Esophagus muscularis mucosa (tissue), 4 donors: ENCODE data around the gene DHX34. TPM values are rescaled to one million over a fixed set of nuclear protein-coding genes. Genes with fewer than 3 reads are reported as not detected.

Experiments
- DNase-seq: peaks from one replicate; pipeline ENCODE4 v3.0.0-alpha.2; 2017; ENCODE audit errors: extremely low spot score
- H3K27ac ChIP-seq, 4 donors: fragments of 200-600 bp; sonication (generic); replicated peaks in 1 of 4; 1 replicate in 3 of 4; 2 replicates in 1 of 4; pipeline ENCODE4 v1.5.1; 2016 to 2019; ENCODE audit warnings: mild to moderate bottlenecking in 1 of 4
- H3K27me3 ChIP-seq, 4 donors: fragments of 200-600 bp; sonication (generic); one replicate each; pipeline versions ENCODE4 v1.5.1 to v1.6.0; 2016 to 2019
- H3K36me3 ChIP-seq, 4 donors: fragments of 200-600 bp; sonication (generic); one replicate each; pipeline ENCODE4 v1.5.1; 2016 to 2019
- H3K4me1 ChIP-seq, 4 donors: fragments of 200-600 bp; sonication (generic); one replicate each; pipeline ENCODE4 v1.5.1; 2016 to 2019
- H3K4me3 ChIP-seq, 4 donors: fragments of 200-600 bp; sonication (generic); 1 replicate in 2 of 4; 2 replicates in 2 of 4; pipeline ENCODE4 v1.5.1; 2016 to 2019; ENCODE audit warnings: mild to moderate bottlenecking in 4 of 4, moderate library complexity in 1 of 4
- H3K9me3 ChIP-seq, 4 donors: fragments of 200-600 bp; sonication (generic); 1 replicate in 3 of 4; 2 replicates in 1 of 4; pipeline ENCODE4 v1.5.1; 2016 to 2019
- EP300 ChIP-seq: sonication (generic); formaldehyde crosslinking; IDR thresholded peaks from one replicate; pipeline ENCODE4 v1.6.1; 2017; ENCODE audit warnings: antibody characterized with exemption
- POLR2A ChIP-seq: fragments of 450-650 bp; IDR thresholded peaks from one replicate; pipeline ENCODE4 v1.6.1; 2017; ENCODE audit warnings: antibody characterized with exemption, moderate library complexity, mild to moderate bottlenecking, low read depth
- POLR2AphosphoS5 ChIP-seq, 2 donors: sonication (generic); formaldehyde crosslinking; IDR thresholded peaks; one replicate each; pipeline ENCODE4 v1.6.1; 2017; ENCODE audit warnings: antibody characterized with exemption in 2 of 2
- WGBS: methylation state at CpG from one replicate; pipeline ENCODE4 v1.1.5; 2018; 5-methylcytosine and 5-hydroxymethylcytosine counted together
- intact Hi-C: fragments of 100-400 bp; cut with DNase I; formaldehyde crosslinking; loops from one replicate; pipeline ENCODE4 v1.15.1; 2023
- total RNA-seq, 4 donors: library from RNA; depleted of rRNA; stranded (reverse); fragments of >200 nt; gene quantifications; one replicate each; pipeline versions ENCODE4 v1.1.0 to v1.2.1, GENCODE V29; 2016
- TF ChIP-seq, protein P1 (sequence below), 3 experiments: fragments of 200-600 bp in 2 of 3; fragments of 450-650 bp in 1 of 3; sonication (generic) in 2 of 3; IDR thresholded peaks; one replicate each; pipeline ENCODE4 v1.5.1; 2017 to 2019; ENCODE audit warnings: antibody characterized with exemption in 3 of 3, mild to moderate bottlenecking in 2 of 3, moderate library complexity in 1 of 3

DHX34 gene
- total RNA-seq, 4 donors from 2014 or later, result 9.1 to 15.6 (median 12.2) TPM

DNA sequence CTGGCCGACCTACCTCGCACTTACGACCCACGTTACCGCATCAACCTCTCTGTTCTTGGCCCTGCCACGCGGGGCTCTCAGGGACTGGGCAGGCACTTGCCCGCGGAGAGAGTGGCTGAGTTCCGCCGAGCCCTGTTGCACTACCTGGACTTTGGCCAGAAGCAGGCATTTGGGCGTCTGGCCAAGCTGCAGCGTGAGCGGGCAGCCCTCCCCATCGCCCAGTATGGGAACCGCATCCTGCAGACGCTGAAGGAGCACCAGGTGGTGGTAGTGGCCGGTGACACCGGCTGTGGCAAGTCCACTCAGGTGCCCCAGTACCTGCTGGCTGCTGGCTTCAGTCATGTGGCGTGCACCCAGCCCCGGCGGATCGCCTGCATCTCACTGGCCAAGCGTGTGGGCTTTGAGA, 4.2 kb downstream of the DHX34 start:
- Histone ChIP-seq H3K4me1 (peaks cover 15 to 51% (median 22%) of the 10 kb centered on the region in 4 donors), H3K27ac (no peak overlapping the region), H3K4me3 (no peak overlapping the region), H3K36me3 (peaks cover 36 to 61% (median 60%) of the 10 kb centered on the region in 4 donors), H3K9me3 (no peaks in the 10 kb centered on the region), H3K27me3 (no peaks in the 10 kb centered on the region)
- intact Hi-C loops, result no loop called here
- TF ChIP-seq, protein P1, sequence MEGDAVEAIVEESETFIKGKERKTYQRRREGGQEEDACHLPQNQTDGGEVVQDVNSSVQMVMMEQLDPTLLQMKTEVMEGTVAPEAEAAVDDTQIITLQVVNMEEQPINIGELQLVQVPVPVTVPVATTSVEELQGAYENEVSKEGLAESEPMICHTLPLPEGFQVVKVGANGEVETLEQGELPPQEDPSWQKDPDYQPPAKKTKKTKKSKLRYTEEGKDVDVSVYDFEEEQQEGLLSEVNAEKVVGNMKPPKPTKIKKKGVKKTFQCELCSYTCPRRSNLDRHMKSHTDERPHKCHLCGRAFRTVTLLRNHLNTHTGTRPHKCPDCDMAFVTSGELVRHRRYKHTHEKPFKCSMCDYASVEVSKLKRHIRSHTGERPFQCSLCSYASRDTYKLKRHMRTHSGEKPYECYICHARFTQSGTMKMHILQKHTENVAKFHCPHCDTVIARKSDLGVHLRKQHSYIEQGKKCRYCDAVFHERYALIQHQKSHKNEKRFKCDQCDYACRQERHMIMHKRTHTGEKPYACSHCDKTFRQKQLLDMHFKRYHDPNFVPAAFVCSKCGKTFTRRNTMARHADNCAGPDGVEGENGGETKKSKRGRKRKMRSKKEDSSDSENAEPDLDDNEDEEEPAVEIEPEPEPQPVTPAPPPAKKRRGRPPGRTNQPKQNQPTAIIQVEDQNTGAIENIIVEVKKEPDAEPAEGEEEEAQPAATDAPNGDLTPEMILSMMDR (IDR thresholded peaks at IDR 0.05), result no peak
- TF ChIP-seq EP300 (no peak), POLR2A (no peak), POLR2AphosphoS5 (IDR thresholded peaks at IDR 0.05) (no peak)
- WGBS, result 91% methylated on average over 7 of the region's 24 CpGs
- DNase-seq, result no peak

DNA sequence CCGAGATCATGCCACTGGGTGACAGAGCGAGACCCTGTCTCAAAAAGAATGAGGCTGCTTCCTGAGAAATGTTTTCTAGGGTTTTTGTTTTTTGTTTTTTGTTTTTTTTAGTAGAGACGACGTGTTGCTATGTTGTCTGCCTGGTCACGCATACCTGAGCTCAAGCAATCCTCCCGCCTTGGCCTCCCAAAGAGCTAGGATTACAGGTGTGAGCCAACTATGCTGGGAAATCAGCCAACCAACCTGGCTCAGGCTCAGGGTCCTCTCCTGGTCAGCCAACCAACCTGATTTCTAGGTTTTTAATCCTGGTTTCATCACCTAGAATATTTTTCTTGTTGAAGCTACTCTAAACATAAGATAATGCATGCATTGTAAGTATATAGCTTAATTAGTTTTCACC, 7.8 kb downstream of the DHX34 start:
- Histone ChIP-seq H3K9me3 (no peaks in the 10 kb centered on the region), H3K4me1 (peaks cover 0 to 20% (median 0%) of the 10 kb centered on the region in 4 donors), H3K27me3 (no peaks in the 10 kb centered on the region), H3K36me3 (peaks cover 63 to 97% (median 95%) of the 10 kb centered on the region in 4 donors), H3K27ac (no peak overlapping the region), H3K4me3 (no peak overlapping the region)
- intact Hi-C loops, result no loop called here
- WGBS, result 94% methylated on average over 6 of the region's 6 CpGs
- DNase-seq, result no peak
- no peak for TF ChIP-seq POLR2AphosphoS5 (IDR thresholded peaks at IDR 0.05)
- TF ChIP-seq POLR2A, result no peak
- TF ChIP-seq EP300, result no peak
- TF ChIP-seq, protein P1 (IDR thresholded peaks at IDR 0.05), result no peak

DNA sequence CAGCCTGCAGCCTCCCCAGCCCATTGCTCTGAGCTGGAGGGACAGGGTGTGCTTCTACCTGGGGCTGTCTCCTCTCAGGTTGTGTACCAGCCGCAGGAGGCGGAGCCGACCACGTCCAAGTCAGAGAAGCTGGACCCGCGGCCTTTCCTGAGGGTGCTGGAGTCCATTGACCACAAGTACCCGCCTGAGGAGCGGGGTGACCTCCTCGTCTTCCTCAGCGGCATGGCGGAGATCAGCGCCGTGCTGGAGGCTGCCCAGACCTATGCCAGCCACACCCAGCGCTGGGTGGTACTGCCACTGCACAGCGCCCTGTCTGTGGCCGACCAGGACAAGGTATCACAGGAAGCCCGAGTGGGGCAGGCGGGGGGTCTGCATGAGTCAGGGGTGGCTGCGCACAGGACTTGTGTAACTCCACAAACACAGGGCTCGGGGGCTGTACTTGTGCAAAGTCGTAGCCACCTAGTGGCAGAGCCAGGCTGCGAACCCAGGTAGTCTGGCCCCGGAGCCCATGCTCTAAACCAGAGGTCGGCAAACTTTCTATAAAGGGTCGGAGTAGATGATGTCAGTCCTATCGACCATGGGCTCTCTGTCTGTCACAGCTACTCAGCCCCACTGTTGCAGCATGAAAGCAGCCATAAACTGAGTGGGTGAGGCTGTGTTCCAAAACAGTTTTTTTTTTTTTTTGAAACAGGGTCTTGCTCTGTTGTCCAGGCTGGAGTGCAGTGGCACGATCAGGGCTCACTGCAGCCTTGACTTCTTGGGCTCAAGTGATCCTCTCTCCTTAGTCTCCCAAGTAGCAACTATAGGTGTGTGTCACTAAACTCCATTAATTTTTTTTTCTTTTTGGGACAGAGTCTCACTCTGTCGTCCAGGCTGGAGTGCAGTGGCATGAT, 8.9 kb downstream of the DHX34 start:
- no peak overlapping the region for H3K27ac ChIP-seq
- intact Hi-C loops, result no loop called here
- TF ChIP-seq EP300 (no peak), POLR2A (no peak), POLR2AphosphoS5 (IDR thresholded peaks at IDR 0.05) (no peak)
- TF ChIP-seq, protein P1 (IDR thresholded peaks at IDR 0.05), result no peak
- H3K4me3 ChIP-seq, result no peak overlapping the region
- H3K36me3 ChIP-seq, result peaks cover 70 to 100% (median 99%) of the 10 kb centered on the region in 4 donors
- WGBS, result 90% methylated on average over 25 of the region's 28 CpGs
- H3K27me3 ChIP-seq, result no peaks in the 10 kb centered on the region
- H3K9me3 ChIP-seq, result no peaks in the 10 kb centered on the region
- DNase-seq, result no peak
- peaks cover 0 to 10% (median 0%) of the 10 kb centered on the region in 4 donors for H3K4me1 ChIP-seq

DNA sequence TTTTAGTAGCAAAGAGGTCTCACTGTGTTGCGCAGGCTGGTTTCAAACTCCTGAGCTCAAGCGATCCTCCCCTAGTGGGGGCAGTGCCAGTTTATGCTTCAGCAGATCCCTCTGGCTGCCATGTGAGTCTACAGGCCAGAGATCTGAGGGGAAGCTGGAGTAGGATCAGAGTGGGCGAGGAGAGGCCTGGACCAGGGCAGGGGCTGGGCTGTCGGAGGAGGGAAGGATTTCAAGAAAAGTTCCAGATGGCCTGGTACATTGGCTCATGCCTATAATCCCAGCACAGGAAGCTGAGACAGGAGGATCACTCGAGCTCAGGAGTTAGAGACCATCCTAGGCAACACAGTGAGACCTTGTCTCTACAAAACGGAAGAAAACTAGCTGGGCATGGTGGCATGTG, 9.8 kb downstream of the DHX34 start:
- WGBS, result 72% methylated on average over 6 of the region's 6 CpGs
- intact Hi-C loops, result no loop called here
- TF ChIP-seq POLR2AphosphoS5 (IDR thresholded peaks at IDR 0.05), result no peak
- TF ChIP-seq, protein P1 (IDR thresholded peaks at IDR 0.05), result no peak
- TF ChIP-seq POLR2A, result no peak
- no peak for TF ChIP-seq EP300

More for the DNA sequence above, 9.8 kb downstream of the DHX34 start:
- Histone ChIP-seq H3K4me1 (peaks cover 0 to 2% (median 0%) of the 10 kb centered on the region in 4 donors), H3K9me3 (no peaks in the 10 kb centered on the region), H3K27me3 (no peaks in the 10 kb centered on the region), H3K27ac (no peak overlapping the region), H3K4me3 (no peak overlapping the region), H3K36me3 (peaks cover 76 to 100% (median 99%) of the 10 kb centered on the region in 4 donors)
- no peak for DNase-seq
